GM19463 (cell line): Measurements from ENCODE around the gene ADARB2.

Experiments used
- ATAC-seq: cut with Tn5 transposase; IDR thresholded peaks from one replicate; pipeline ENCODE4 v1.9.1; 2021; ENCODE audit warnings: mild to moderate bottlenecking, moderate library complexity; ENCODE audit not compliant: unreplicated experiment

ADARB2 gene

DNA sequence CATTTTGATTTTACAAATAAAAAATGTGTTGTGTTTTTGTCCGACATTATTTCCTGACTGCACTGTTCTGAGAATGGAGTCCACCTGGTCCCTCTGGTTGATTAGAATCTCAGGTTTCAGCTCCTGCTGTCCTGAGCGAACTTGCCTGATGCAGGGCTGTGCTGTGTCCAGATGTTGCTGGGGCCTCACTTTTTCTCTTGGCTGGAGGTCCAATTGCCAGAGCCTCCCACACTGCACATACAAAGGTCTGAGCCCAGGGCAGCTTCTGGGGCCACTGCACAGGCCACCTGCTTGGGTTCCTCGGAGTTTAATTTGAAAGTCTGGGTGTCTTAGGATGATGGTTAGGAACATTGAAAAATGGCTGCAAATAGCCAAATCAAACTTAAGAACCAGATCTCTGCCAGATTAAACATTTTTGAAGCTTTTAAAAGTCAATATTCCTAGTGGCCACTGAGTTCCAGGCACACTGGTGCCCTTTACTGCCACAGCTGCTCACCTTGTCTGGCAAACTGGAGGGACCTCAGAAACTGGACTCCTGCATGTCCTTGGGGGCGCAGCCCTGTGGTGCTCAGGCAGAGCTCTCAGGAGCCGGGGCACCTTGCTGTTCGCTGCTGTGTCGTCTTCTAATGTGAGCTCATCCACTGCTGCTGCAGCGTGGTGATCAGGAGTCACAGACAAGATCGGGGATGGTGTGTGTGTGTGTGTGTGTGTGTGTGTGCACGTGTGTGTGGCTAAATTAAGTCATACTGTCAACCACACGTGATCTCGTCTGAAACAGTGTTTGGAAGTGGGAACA is 606.1 kb downstream of the ADARB2 start:
- no peak for ATAC-seq

GRCh38 chr10:1130226-1130625 is 607.1 kb downstream of the ADARB2 start:
- no peak for ATAC-seq

DNA sequence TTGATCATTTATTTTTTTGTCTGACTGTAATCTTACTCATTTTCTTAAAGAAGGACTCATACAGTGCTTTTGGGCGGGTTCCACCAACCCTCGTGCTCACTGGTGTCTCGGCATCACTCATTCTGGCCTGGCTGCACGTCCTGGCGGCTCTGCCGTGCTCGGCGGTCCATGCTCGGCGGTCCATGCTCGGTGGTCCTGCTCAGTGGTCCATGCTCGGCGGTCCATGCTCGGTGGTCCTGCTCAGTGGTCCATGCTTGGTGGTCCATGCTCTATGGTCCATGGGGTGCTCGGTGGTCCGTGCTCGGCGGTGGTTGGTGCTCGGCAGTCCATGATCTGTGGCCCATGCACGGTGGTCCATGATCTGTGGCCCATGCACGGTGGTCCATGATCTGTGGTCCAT is 608.7 kb downstream of the ADARB2 start:
- ATAC-seq, result no peak

GRCh38 chr10:1128115-1128514 is 609.2 kb downstream of the ADARB2 start:
- no peak for ATAC-seq

DNA sequence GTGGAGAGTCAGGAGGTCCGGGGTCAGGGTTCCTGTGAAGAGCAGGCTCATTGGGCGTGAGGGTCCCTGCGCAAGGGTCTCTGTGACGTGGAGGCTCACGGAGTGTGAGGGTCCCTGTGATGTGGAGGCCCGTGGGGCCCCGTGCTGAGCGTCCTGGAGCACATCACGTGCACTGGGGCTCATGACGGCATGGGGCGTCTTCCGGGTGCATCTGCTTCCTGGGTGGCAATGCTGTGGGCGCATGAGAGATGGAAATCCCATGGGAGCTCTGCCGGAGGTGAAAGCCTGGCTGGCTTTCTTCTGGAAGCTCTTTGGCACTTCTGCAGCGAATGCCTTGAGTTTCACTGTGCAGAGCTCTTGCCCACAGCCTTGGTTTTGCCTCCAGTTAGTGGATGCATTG is 609.7 kb downstream of the ADARB2 start:
- ATAC-seq, result no peak
